CD4-positive, alpha-beta T cell (primary cell): ENCODE measurements around the gene BTG2. TPM values are rescaled to one million over a fixed set of nuclear protein-coding genes. Genes with fewer than 3 reads are reported as not detected.

Experiments
- ATAC-seq: fragments of 200-7000 bp; cut with Tn5 transposase; one replicate; pipeline ENCODE4 v1.10.0; 2022; ENCODE audit warnings: mild to moderate bottlenecking; ENCODE audit not compliant: poor library complexity
- CTCF ChIA-PET: fragments of 350-600 bp; sonication (Branson Sonifier 250); formaldehyde crosslinking; loops from one replicate; lab custom pipeline; 2021; ENCODE audit warnings: antibody characterized with exemption, inconsistent platforms; lab: Charles Lee
- POLR2A ChIA-PET: fragments of 350-600 bp; sonication (Branson Sonifier 250); formaldehyde crosslinking; loops from one replicate; lab custom pipeline; 2021; ENCODE audit warnings: antibody characterized with exemption, inconsistent platforms; lab: Charles Lee
- DNase-seq, 14 experiments: peaks; one replicate each; pipeline ENCODE4 v3.0.0-alpha.2; 2013 to 2020; ENCODE audit warnings: mixed read lengths in 2 of 14
- H3K27ac ChIP-seq, 2 donors: one replicate each; pipeline versions ENCODE4 v1.5.1 to v1.7.0; 2013; ENCODE audit warnings: low read length in 2 of 2, low read depth in 1 of 2, mild to moderate bottlenecking in 1 of 2
- H3K27me3 ChIP-seq, 2 experiments: 1 replicate in 1 of 2; 2 replicates in 1 of 2; pipeline versions ENCODE4 v1.6.1 to v1.7.0; 2013; ENCODE audit warnings: low read length in 2 of 2, control low read depth in 1 of 2, mild to moderate bottlenecking in 1 of 2, moderate library complexity in 1 of 2; ENCODE audit not compliant: insufficient read depth in 2 of 2, control insufficient read depth in 1 of 2
- H3K36me3 ChIP-seq: one replicate; pipeline ENCODE4 v1.6.1; 2013; ENCODE audit warnings: low read length, control low read depth; ENCODE audit not compliant: insufficient read depth
- H3K4me1 ChIP-seq: one replicate; pipeline ENCODE4 v1.6.1; 2013; ENCODE audit warnings: low read length, control low read depth; ENCODE audit not compliant: insufficient read depth
- H3K4me3 ChIP-seq: one replicate; pipeline ENCODE4 v1.5.1; 2013; ENCODE audit warnings: mild to moderate bottlenecking, low read length, moderate library complexity
- H3K9me3 ChIP-seq, 2 experiments: 1 replicate in 1 of 2; 2 replicates in 1 of 2; pipeline versions ENCODE4 v1.6.1 to v1.7.0; 2013; ENCODE audit warnings: low read length in 2 of 2, mild to moderate bottlenecking in 2 of 2, control low read depth in 1 of 2, moderate library complexity in 1 of 2; ENCODE audit not compliant: control insufficient read depth in 1 of 2, insufficient read depth in 1 of 2
- H3K27ac Mint-ChIP-seq: one replicate; pipeline ENCODE4 v1.8.0; 2020; ENCODE audit warnings: mixed read lengths
- H3K27me3 Mint-ChIP-seq: one replicate; pipeline ENCODE4 v1.8.0; 2021; ENCODE audit warnings: mixed read lengths
- H3K36me3 Mint-ChIP-seq: one replicate; pipeline ENCODE4 v1.8.0; 2021; ENCODE audit warnings: low read depth, mixed read lengths
- H3K4me1 Mint-ChIP-seq: one replicate; pipeline ENCODE4 v1.8.0; 2021; ENCODE audit warnings: low read depth, mixed read lengths
- H3K4me3 Mint-ChIP-seq: one replicate; pipeline ENCODE4 v1.8.0; 2020; ENCODE audit warnings: mild to moderate bottlenecking, mixed read lengths
- H3K9me3 Mint-ChIP-seq: one replicate; pipeline ENCODE4 v1.8.0; 2020; ENCODE audit warnings: mixed read lengths
- CTCF ChIP-seq: fragments of 200-600 bp; IDR thresholded peaks from one replicate; pipeline ENCODE4 v1.8.0; 2022; ENCODE audit warnings: antibody characterized with exemption, mild to moderate bottlenecking
- intact Hi-C, 2 experiments: fragments of 100-400 bp; cut with DNase I in 1 of 2; cut with micrococcal nuclease in 1 of 2; formaldehyde crosslinking; loops; one replicate each; pipeline versions ENCODE4 v1.15.1 to v1.9.0; 2023 to 2025; cut with DNase I, micrococcal nuclease
- total RNA-seq, 174 experiments: library from RNA in 2 of 174; stranded (reverse) in 2 of 174; gene quantifications; one replicate each; pipeline ENCODE4 v1.2.3 and lab custom pipeline; 2021 to 2026

BTG2 gene
- total RNA-seq, 2 experiments from 2014 or later: 802 to 849 TPM

DNA sequence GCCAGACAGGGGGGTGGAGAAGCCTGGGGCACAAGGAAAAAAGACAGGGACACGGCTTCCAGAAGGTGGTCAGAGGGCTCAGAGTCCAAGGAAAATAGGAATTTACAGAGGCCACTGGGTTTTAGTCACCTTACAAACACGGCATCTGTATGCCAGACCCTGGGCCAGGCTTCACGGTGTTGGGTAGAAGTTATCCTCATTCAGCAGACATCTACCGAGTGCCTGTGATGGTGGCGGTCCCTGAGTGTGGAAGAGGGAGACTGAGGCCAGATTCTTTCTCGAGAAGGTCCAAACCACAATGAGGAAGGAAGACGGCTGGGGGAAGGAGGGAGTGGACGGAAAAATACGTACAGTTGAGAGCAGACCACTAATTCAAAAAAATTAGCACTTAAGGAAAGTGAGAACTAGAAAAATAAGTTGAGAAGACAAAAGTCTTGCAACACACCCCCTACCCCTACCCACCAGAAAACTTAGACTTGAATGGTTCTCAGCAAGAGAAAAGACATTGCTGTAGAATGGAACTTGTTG is 864 bp upstream of the BTG2 start:
- Histone ChIP-seq H3K9me3 (no peaks in the 10 kb centered on the region), H3K27me3 (no peaks in the 10 kb centered on the region), H3K4me1 (peaks cover 49% of the 10 kb centered on the region), H3K27ac (peak overlapping the region; percentile 94 to 97), H3K36me3 (peaks cover 33% of the 10 kb centered on the region), H3K4me3 (peak overlapping the region; percentile 73)
- POLR2A ChIA-PET: interaction anchor here (3.0 to 9.7 kb wide), 6 partner anchors 13 to 36 kb away, joined by 19 to 868 read pairs (median 192); no protein-coding TSS in a partner anchor
- peaks cover 69% of the 10 kb centered on the region for H3K4me1 Mint-ChIP-seq
- H3K36me3 Mint-ChIP-seq: peaks cover 44% of the 10 kb centered on the region
- intact Hi-C loops: no loop called here
- peak; percentile 0 for ATAC-seq
- TF ChIP-seq CTCF: no peak
- H3K9me3 Mint-ChIP-seq: no peaks in the 10 kb centered on the region
- H3K27ac Mint-ChIP-seq: peak overlapping the region; percentile 98
- H3K4me3 Mint-ChIP-seq: peak overlapping the region; percentile 95
- DNase-seq: peak in 2 of 14 experiments; percentile 49 to 50
- CTCF ChIA-PET: interaction anchor here (0.8 to 10.5 kb wide), 5 partner anchors 15 to 36 kb away, joined by 3 to 106 read pairs (median 60); no protein-coding TSS in a partner anchor
- no peaks in the 10 kb centered on the region for H3K27me3 Mint-ChIP-seq

- DNase-seq: no peak
- peaks cover 44% of the 10 kb centered on the region for H3K36me3 ChIP-seq
- H3K9me3 ChIP-seq: no peaks in the 10 kb centered on the region
- TF ChIP-seq CTCF: no peak
- H3K27me3 ChIP-seq: no peaks in the 10 kb centered on the region
- peak; percentile 1 for ATAC-seq
- H3K27ac ChIP-seq: peak overlapping the region; percentile 97 to 98
- H3K4me1 Mint-ChIP-seq: peaks cover 71% of the 10 kb centered on the region
- H3K9me3 Mint-ChIP-seq: no peaks in the 10 kb centered on the region
- POLR2A ChIA-PET: interaction anchor here (1.2 to 9.7 kb wide), 7 partner anchors 12 to 347 kb away, joined by 4 to 868 read pairs (median 63); no protein-coding TSS in a partner anchor
- CTCF ChIA-PET: interaction anchor here (0.7 to 10.5 kb wide), 9 partner anchors 8 to 37 kb away, joined by 3 to 106 read pairs (median 7); no protein-coding TSS in a partner anchor
- peak overlapping the region; percentile 73 for H3K4me3 ChIP-seq
- H3K27me3 Mint-ChIP-seq: no peaks in the 10 kb centered on the region
- peak overlapping the region; percentile 98 for H3K27ac Mint-ChIP-seq
- intact Hi-C loops: loop anchor here (1.0 kb wide), 4 partner anchors 15 to 33 kb away; no protein-coding TSS in a partner anchor
- peaks cover 57% of the 10 kb centered on the region for H3K36me3 Mint-ChIP-seq
- H3K4me1 ChIP-seq: peaks cover 60% of the 10 kb centered on the region
- peak overlapping the region; percentile 95 for H3K4me3 Mint-ChIP-seq
Observed at GRCh38 chr1:203305809-203306088, 430 bp downstream of the BTG2 start.

DNA sequence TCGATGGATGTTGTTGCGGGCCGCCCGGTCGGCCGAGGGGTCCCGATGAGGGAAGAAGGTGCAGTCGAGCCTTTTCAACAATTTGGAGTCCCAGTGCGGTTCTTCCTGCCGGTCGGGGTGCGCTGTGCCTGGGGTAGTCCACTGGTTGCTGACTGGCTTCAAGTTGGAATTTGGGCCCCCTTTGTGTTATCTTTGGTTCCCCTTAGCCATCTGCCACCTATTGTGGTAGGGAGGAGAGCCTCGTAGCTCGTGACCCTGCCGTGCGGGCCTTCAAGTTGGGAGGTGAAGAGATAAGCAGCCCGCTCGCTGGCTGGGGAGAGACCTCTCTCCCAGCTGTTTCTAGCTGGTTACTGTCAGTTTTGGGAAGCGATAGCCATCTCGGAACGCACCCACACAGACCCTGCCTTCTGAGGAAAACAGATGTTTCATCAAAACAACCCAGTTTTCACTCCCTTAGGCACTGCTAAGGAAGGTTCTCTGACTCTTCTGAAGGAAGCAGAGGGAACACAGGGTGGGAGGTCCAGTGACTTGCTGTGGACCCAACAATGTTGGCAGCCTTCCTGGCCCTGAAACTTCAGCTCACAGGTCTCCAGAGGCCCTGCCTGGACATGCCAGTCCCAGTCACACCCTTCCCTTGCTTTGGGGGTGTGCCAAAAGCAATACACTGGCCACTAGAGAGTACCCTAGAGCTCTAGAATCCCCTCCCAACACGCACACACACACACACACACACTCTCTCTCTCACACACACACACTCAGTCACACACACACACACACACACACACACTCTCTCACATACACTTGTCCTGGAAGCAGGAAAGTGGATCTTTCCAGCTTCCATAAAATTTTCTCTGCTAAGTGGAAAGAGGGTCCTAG is 1.0 kb downstream of the BTG2 start:
- peak overlapping the region; percentile 97 to 98 for H3K27ac ChIP-seq
- peaks cover 71% of the 10 kb centered on the region for H3K4me1 Mint-ChIP-seq
- DNase-seq (peak in 7 of 14 experiments; percentile 33 to 74 (median 58)), ATAC-seq (no peak)
- CTCF ChIA-PET: interaction anchor here (0.7 to 10.5 kb wide), 13 partner anchors 8 to 181 kb away, joined by 3 to 106 read pairs (median 6); no protein-coding TSS in a partner anchor
- no peaks in the 10 kb centered on the region for H3K27me3 ChIP-seq
- H3K36me3 Mint-ChIP-seq: peaks cover 63% of the 10 kb centered on the region
- POLR2A ChIA-PET: interaction anchor here (1.2 to 9.7 kb wide), 9 partner anchors 8 to 347 kb away, joined by 4 to 868 read pairs (median 55); no protein-coding TSS in a partner anchor
- intact Hi-C loops: loop anchor here in 1 of 2 experiments (1.0 kb wide), 1 partner anchor 32 kb away; no protein-coding TSS in a partner anchor
- H3K36me3 ChIP-seq: peaks cover 49% of the 10 kb centered on the region
- H3K4me3 ChIP-seq: peak overlapping the region; percentile 73
- TF ChIP-seq CTCF: peak; percentile 23
- no peaks in the 10 kb centered on the region for H3K27me3 Mint-ChIP-seq
- peak overlapping the region; percentile 98 for H3K27ac Mint-ChIP-seq
- H3K4me1 ChIP-seq: peaks cover 60% of the 10 kb centered on the region
- no peaks in the 10 kb centered on the region for H3K9me3 ChIP-seq
- no peaks in the 10 kb centered on the region for H3K9me3 Mint-ChIP-seq
- H3K4me3 Mint-ChIP-seq: peak overlapping the region; percentile 95
